B cell (primary cell): Measurements from ENCODE around the gene BRICD5. TPM values are rescaled to one million over a fixed set of nuclear protein-coding genes. Genes with fewer than 3 reads are reported as not detected.

Source experiments
- ATAC-seq: fragments of 200-7000 bp; cut with Tn5 transposase; one replicate; pipeline ENCODE4 v1.10.0; 2021; ENCODE audit warnings: low read depth, mild to moderate bottlenecking, moderate number of reproducible peaks, moderate library complexity
- CTCF ChIA-PET: fragments of 350-600 bp; sonication (Branson Sonifier 250); formaldehyde crosslinking; loops from one replicate; lab custom pipeline; 2021; ENCODE audit warnings: antibody characterized with exemption, inconsistent platforms; lab: Charles Lee
- POLR2A ChIA-PET: fragments of 350-600 bp; sonication (Branson Sonifier 250); formaldehyde crosslinking; loops from one replicate; lab custom pipeline; 2021; ENCODE audit warnings: antibody characterized with exemption; lab: Charles Lee
- DNase-seq: peaks from one replicate; pipeline ENCODE4 v3.0.0; 2013
- H2AFZ ChIP-seq: 2 replicates; pipeline ENCODE4 v1.6.1; 2012; ENCODE audit warnings: mild to moderate bottlenecking, low read depth, low read length; ENCODE audit not compliant: insufficient read depth, poor library complexity, severe bottlenecking
- H3K27ac ChIP-seq, 2 donors: 1 replicate in 1 of 2; 2 replicates in 1 of 2; pipeline ENCODE4 v1.5.1; 2012 to 2013; ENCODE audit warnings: low read length in 2 of 2, mild to moderate bottlenecking in 2 of 2, moderate library complexity in 1 of 2
- H3K27me3 ChIP-seq, 4 experiments: fragments of 200-600 bp in 1 of 4; sonication (generic) in 1 of 4; replicated peaks in 1 of 4; 1 replicate in 2 of 4; 2 replicates in 2 of 4; pipeline versions ENCODE4 v1.6.1 to v1.7.0; 2013 to 2016; ENCODE audit warnings: low read length in 3 of 4, mild to moderate bottlenecking in 2 of 4, mixed read lengths in 1 of 4, moderate library complexity in 1 of 4; ENCODE audit not compliant: insufficient read depth in 4 of 4, control insufficient read depth in 3 of 4; ENCODE audit errors: control extremely low read depth in 1 of 4
- H3K36me3 ChIP-seq, 2 experiments: replicated peaks in 1 of 2; 1 replicate in 1 of 2; 2 replicates in 1 of 2; pipeline versions ENCODE4 v1.6.1 to v1.7.1; 2013; ENCODE audit warnings: low read length in 1 of 2; ENCODE audit not compliant: insufficient read depth in 2 of 2, control insufficient read depth in 1 of 2; ENCODE audit errors: control extremely low read depth in 1 of 2, extremely low read depth in 1 of 2
- H3K4me1 ChIP-seq, 2 donors: fragments of 200-600 bp in 1 of 2; sonication (generic) in 1 of 2; 1 replicate in 1 of 2; 2 replicates in 1 of 2; pipeline versions ENCODE4 v1.5.1 to v1.6.1; 2013 to 2017; ENCODE audit warnings: low read length in 2 of 2; ENCODE audit not compliant: control insufficient read depth in 2 of 2, insufficient read depth in 2 of 2
- H3K4me2 ChIP-seq: replicated peaks from 2 replicates; pipeline ENCODE3; 2012; ENCODE audit warnings: mild to moderate bottlenecking, low read depth, low read length; ENCODE audit not compliant: poor library complexity, severe bottlenecking
- H3K4me3 ChIP-seq, 5 experiments: fragments of 200-600 bp in 1 of 5; sonication (generic) in 1 of 5; 1 replicate in 3 of 5; 2 replicates in 2 of 5; pipeline versions ENCODE4 v1.5.1 to v1.7.0; 2011 to 2016; ENCODE audit warnings: low read length in 4 of 5, mild to moderate bottlenecking in 4 of 5, low read depth in 2 of 5, control low read depth in 1 of 5, moderate library complexity in 1 of 5; ENCODE audit not compliant: insufficient read depth in 1 of 5; ENCODE audit errors: control extremely low read depth in 1 of 5, extremely low read depth in 1 of 5
- H3K79me2 ChIP-seq: fragments of 200-600 bp; sonication (generic); one replicate; pipeline ENCODE4 v1.6.0; 2016; ENCODE audit warnings: low read length; ENCODE audit not compliant: control insufficient read depth, insufficient read depth
- H3K9ac ChIP-seq: fragments of 200-600 bp; sonication (generic); 2 replicates; pipeline ENCODE4 v1.6.1; 2017; ENCODE audit warnings: mild to moderate bottlenecking, low read length, moderate library complexity
- H3K9me3 ChIP-seq, 3 donors: one replicate each; pipeline versions ENCODE4 v1.6.1 to v1.7.1; 2013; ENCODE audit warnings: low read length in 2 of 3; ENCODE audit not compliant: control insufficient read depth in 2 of 3, insufficient read depth in 1 of 3; ENCODE audit errors: control extremely low read depth in 1 of 3
- H4K20me1 ChIP-seq: 2 replicates; pipeline ENCODE4 v1.6.0; 2012; ENCODE audit warnings: mild to moderate bottlenecking, low read length; ENCODE audit not compliant: insufficient read depth, control insufficient read depth, poor library complexity, severe bottlenecking
- H3K27ac Mint-ChIP-seq: one replicate; pipeline ENCODE4 v1.8.0; 2021; ENCODE audit warnings: mixed read lengths
- H3K27me3 Mint-ChIP-seq: one replicate; pipeline ENCODE4 v1.8.0; 2021; ENCODE audit warnings: mixed read lengths
- H3K4me1 Mint-ChIP-seq: one replicate; pipeline ENCODE4 v1.8.0; 2021; ENCODE audit warnings: mixed read lengths
- H3K4me3 Mint-ChIP-seq: one replicate; pipeline ENCODE4 v1.8.0; 2021; ENCODE audit warnings: mixed read lengths
- H3K9me3 Mint-ChIP-seq: one replicate; pipeline ENCODE4 v1.8.0; 2022; ENCODE audit warnings: mixed read lengths; ENCODE audit not compliant: insufficient read depth
- CTCF ChIP-seq: fragments of 200-600 bp; IDR thresholded peaks from one replicate; pipeline ENCODE4 v1.8.0; 2022; ENCODE audit warnings: antibody characterized with exemption, mild to moderate bottlenecking
- EZH2 ChIP-seq: IDR thresholded peaks from 2 replicates; pipeline ENCODE4 v1.6.1; 2012; ENCODE audit warnings: borderline replicate concordance, low read depth, mild to moderate bottlenecking, moderate library complexity, low read length; ENCODE audit not compliant: insufficient read depth, poor library complexity, severe bottlenecking
- WGBS: methylation state at CpG from one replicate; pipeline ENCODE4 v1.1.5; 2013; ENCODE audit warnings: missing lambda C conversion rate; ENCODE audit not compliant: insufficient coverage; 5-methylcytosine and 5-hydroxymethylcytosine counted together
- intact Hi-C: fragments of 100-400 bp; cut with micrococcal nuclease; formaldehyde crosslinking; loops from one replicate; pipeline ENCODE4 v1.10.0; 2022
- polyA plus RNA-seq: library from polyadenylated mRNA; depleted of rRNA; stranded (reverse); fragments of >200 nt; gene quantifications from 2 replicates; pipeline ENCODE4 v1.2.3, GENCODE V29; 2012
- total RNA-seq, 2 donors: library from RNA; stranded (reverse); fragments of 120-200 nt in 1 of 2; gene quantifications; 1 replicate in 1 of 2; 2 replicates in 1 of 2; pipeline versions ENCODE4 v1.2.3 to v1.2.4, GENCODE V29; 2013 to 2022

The BRICD5 gene
- total and polyA plus RNA-seq, 2 donors (not counting 1 experiment from before 2014, with no cell fraction given), result 11.9 to 18.3 TPM

GRCh38 chr16:2206420-2206779, 4.3 kb downstream of the BRICD5 start:
- ChIA-PET POLR2A (interaction anchor here (0.9 to 2.2 kb wide), 2 partner anchors 8 to 51 kb away, joined by 4 to 16 read pairs; partner anchors contain the start of genes PGP and TRAF7), CTCF (interaction anchor here (1.1 to 3.4 kb wide), 4 partner anchors 9 to 46 kb away, joined by 3 to 20 read pairs (median 4); no protein-coding TSS in a partner anchor)
- peak overlapping the region; percentile 87 for H3K4me3 Mint-ChIP-seq
- Histone ChIP-seq H3K4me1 (peaks cover 12 to 22% of the 10 kb centered on the region in 2 donors), H3K27ac (peak overlapping the region in 1 of 2 donors; percentile 89), H3K4me3 (peak overlapping the region in 3 of 5 experiments; percentile 73 to 94 (median 80)), H2AFZ (peak overlapping the region; percentile 95), H3K36me3 (peaks cover 0 to 32% of the 10 kb centered on the region in 2 experiments), H3K9ac (peak overlapping the region; percentile 88), H4K20me1 (no peaks in the 10 kb centered on the region), H3K4me2 (peak overlapping the region; percentile 97), H3K27me3 (no peaks in the 10 kb centered on the region), H3K9me3 (no peaks in the 10 kb centered on the region), H3K79me2 (peaks cover 22% of the 10 kb centered on the region)
- 88% methylated on average over 17 of the region's 18 CpGs for WGBS
- H3K27me3 Mint-ChIP-seq, result no peaks in the 10 kb centered on the region
- no peaks in the 10 kb centered on the region for H3K9me3 Mint-ChIP-seq
- peak overlapping the region; percentile 94 for H3K27ac Mint-ChIP-seq
- ATAC-seq, result no peak
- no peak for DNase-seq
- intact Hi-C loops, result no loop called here
- no peak for TF ChIP-seq EZH2
- no peak for TF ChIP-seq CTCF
- peaks cover 21% of the 10 kb centered on the region for H3K4me1 Mint-ChIP-seq

GRCh38 chr16:2205967-2206313, 4.7 kb downstream of the BRICD5 start:
- H2AFZ ChIP-seq, result peak overlapping the region; percentile 95
- H3K27me3 ChIP-seq, result no peaks in the 10 kb centered on the region
- peak overlapping the region; percentile 87 for H3K4me3 Mint-ChIP-seq
- WGBS, result 34% methylated on average over 15 of the region's 16 CpGs
- TF ChIP-seq EZH2 (no peak), CTCF (no peak)
- intact Hi-C loops, result loop anchor here (1.0 to 2.0 kb wide), 6 partner anchors 9 to 307 kb away; partner anchors contain the start of genes ATP6V0C, E4F1, ECI1 and RNPS1
- H3K4me3 ChIP-seq, result peak overlapping the region; percentile 73 to 94 (median 76)
- POLR2A ChIA-PET, result interaction anchor here (0.6 to 2.2 kb wide), 5 partner anchors 51 to 1793 kb away, joined by 3 to 16 read pairs (median 6); partner anchors contain the start of genes FLYWCH2, RNPS1 and TRAF7
- H3K79me2 ChIP-seq, result peaks cover 22% of the 10 kb centered on the region
- H3K4me1 Mint-ChIP-seq, result peaks cover 21% of the 10 kb centered on the region
- DNase-seq (no peak), ATAC-seq (no peak)
- no peaks in the 10 kb centered on the region for H3K9me3 ChIP-seq
- H3K27ac Mint-ChIP-seq, result peak overlapping the region; percentile 94
- CTCF ChIA-PET, result interaction anchor here (1.1 to 3.4 kb wide), 4 partner anchors 10 to 51 kb away, joined by 3 to 20 read pairs (median 3); partner anchors contain the start of gene TRAF7
- peak overlapping the region; percentile 66 to 89 for H3K27ac ChIP-seq
- peaks cover 12 to 22% of the 10 kb centered on the region in 2 donors for H3K4me1 ChIP-seq
- H3K9me3 Mint-ChIP-seq, result no peaks in the 10 kb centered on the region
- H4K20me1 ChIP-seq, result no peaks in the 10 kb centered on the region
- peak overlapping the region; percentile 88 for H3K9ac ChIP-seq
- no peaks in the 10 kb centered on the region for H3K27me3 Mint-ChIP-seq
- H3K36me3 ChIP-seq, result peaks cover 0 to 32% of the 10 kb centered on the region in 2 experiments
- peak overlapping the region; percentile 97 for H3K4me2 ChIP-seq
